Measurements from ENCODE around the gene SMKR1.
"Not testable (repeated sequence)": the region's sequence is repeated elsewhere in the genome, so short reads cannot be mapped to it uniquely, and the experiment has no call there.

The SMKR1 gene

DNA sequence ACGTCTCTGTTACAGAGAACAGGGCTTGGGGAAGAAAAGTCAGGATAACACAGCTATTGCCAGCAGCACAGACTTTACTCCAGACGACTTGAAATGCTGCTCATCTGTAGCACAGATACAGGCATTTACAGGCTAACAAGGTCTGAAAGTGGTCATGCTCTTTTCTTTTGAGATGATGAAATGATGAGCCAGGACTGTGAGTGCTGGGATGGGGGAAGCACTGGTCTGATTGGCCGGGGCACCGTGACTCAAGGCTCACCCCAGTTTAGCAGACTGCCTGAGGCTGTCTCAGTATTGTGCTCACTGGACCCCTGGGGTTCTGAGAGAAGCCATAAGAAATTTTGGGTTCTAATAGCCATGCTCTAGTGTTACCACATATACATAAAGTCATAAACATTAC lies 12.4 kb downstream of the SMKR1 start:
- H3K4me3 ChIP-seq, result no peak overlapping the region
- H3K27ac ChIP-seq, result no peak overlapping the region
- TF ChIP-seq, protein P1, sequence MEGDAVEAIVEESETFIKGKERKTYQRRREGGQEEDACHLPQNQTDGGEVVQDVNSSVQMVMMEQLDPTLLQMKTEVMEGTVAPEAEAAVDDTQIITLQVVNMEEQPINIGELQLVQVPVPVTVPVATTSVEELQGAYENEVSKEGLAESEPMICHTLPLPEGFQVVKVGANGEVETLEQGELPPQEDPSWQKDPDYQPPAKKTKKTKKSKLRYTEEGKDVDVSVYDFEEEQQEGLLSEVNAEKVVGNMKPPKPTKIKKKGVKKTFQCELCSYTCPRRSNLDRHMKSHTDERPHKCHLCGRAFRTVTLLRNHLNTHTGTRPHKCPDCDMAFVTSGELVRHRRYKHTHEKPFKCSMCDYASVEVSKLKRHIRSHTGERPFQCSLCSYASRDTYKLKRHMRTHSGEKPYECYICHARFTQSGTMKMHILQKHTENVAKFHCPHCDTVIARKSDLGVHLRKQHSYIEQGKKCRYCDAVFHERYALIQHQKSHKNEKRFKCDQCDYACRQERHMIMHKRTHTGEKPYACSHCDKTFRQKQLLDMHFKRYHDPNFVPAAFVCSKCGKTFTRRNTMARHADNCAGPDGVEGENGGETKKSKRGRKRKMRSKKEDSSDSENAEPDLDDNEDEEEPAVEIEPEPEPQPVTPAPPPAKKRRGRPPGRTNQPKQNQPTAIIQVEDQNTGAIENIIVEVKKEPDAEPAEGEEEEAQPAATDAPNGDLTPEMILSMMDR (IDR thresholded peaks at IDR 0.05), result no peak
- DNase-seq (ENCODE audit: low spot score), result no peak

DNA sequence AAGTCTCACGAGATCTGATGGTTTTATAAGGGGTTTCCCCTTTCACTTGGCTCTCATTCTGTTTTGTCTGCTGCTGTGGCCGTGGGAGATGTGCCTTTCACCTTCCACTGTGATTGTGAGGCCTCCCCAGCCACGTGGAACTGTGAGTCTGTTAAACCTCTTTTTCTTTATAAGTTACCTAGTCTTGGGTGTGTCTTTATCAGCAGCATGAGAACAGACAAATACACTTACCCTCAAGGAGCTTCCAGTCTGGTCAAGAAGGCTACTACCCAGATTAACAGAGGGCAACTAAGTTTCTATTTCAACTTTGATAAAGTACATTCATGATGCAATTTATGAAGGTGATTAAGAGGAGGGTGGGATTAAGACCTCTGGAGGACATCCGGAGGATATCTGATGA lies 13.1 kb downstream of the SMKR1 start:
- H3K4me3 ChIP-seq, result no peak overlapping the region
- DNase-seq (ENCODE audit: low spot score), result no peak
- H3K27ac ChIP-seq, result no peak overlapping the region
- TF ChIP-seq, protein P1 (IDR thresholded peaks at IDR 0.05), result no peak

DNA sequence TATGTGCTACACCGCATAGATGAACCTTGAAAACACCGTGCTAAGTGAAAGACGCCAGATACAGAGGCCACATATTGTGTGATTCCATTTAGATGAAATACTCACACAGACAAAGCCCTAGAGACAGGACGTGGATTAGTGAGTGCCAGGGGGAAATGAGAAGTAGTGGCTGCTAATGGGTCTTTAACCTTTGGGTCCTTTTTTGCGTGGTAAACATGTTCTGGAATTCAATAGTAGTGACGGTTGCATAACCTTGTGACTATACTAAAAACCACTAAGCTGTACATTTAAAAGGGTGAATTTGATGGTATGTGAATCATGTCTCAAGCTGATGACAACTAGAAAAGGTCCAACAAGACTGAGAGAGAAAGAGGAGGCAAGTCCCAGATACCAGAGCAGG lies 15.6 kb downstream of the SMKR1 start:
- H3K27ac ChIP-seq, result no peak overlapping the region
- TF ChIP-seq, protein P1 (IDR thresholded peaks at IDR 0.05), result no peak
- DNase-seq (ENCODE audit: low spot score), result no peak
- H3K4me3 ChIP-seq, result no peak overlapping the region

DNA sequence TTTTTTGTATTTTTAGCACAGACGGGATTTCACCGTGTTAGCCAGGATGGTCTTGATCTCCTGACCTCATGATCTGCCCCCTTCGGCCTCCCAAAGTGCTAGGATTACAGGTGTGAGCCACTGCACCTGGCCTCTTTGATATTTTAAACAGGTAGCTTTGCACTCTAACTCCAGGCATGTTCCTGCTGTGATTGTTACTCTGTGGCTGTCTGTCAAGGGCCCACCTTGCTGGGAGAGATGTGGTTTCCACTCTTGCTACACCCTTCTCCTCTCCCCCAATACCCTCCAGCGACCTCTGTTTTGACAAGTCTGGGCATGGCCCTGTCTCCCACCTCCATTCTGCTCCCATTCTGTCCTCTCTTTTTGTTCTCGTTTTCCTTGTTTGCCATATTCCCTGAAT lies 17.1 kb downstream of the SMKR1 start:
- TF ChIP-seq, protein P1 (IDR thresholded peaks at IDR 0.05), result no peak
- DNase-seq (ENCODE audit: low spot score), result no peak
- Histone ChIP-seq H3K4me3 (no peak overlapping the region), H3K27ac (no peak overlapping the region)

DNA sequence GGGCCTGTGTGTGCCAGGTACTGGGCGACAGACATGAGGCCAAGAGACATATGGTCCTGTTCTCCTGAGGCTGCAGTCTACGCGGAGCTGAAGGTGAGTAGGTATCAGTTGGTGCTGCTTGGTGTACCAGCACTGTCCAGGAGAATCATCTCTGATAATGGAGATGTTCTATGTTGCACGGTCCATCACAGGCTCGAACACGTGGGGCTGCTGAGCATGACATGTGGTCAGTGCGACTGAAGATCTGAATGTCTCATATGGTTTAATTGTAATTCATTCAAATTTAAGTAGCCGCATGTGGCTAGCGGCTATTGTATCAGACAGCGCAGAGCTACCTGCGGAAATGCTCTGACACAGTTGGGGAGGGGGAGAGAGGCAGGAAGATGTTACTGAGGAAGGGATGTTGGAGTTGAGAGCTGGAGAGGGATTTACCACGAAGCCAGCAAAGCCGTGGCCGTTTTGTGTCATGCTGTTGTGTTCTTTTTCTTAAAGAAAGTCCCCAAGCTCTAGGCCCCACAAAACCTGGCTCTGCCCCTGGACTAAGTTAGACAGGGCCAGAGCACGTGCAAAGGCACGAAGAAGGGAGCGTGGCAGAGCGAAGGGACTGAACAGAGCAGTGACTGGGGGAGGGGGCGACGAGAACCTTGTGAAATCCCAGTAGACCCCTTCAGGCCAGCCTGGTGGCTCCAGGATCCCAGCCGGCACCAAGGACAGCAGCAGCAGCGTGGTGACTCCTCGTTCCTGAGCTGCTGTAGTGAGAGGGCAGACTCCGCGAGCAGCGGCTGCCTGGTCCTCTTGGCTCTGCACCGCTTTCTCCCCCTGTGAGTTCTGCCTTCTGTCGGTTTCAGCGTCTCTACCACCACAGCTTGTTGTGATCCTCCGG lies 20.0 kb downstream of the SMKR1 start:
- Histone ChIP-seq H3K27ac (no peak overlapping the region), H3K4me3 (no peak overlapping the region)
- no peak for DNase-seq (ENCODE audit: low spot score)
- TF ChIP-seq, protein P1 (IDR thresholded peaks at IDR 0.05), result no peak

DNA sequence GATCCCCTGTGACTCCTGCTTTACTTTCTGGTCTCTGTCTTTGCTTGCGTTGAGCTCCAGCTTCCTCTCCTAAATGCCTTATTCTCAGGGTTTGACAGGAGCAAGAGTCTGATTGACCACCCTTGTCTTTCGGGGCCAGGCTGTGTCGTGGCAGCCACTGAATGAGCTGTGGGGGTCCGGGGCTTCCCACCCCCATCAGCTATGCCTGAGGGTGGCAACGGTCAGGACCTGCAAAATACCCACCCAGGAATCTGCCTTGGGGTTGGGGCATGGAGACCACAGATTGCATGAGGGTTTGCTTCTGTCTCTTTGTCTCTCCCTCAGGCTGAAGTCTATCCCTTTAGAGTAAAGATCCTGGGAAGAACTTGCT lies 20.6 kb downstream of the SMKR1 start:
- no peak for DNase-seq (ENCODE audit: low spot score)
- no peak overlapping the region for H3K4me3 ChIP-seq
- H3K27ac ChIP-seq, result no peak overlapping the region
- TF ChIP-seq, protein P1 (IDR thresholded peaks at IDR 0.05), result no peak

DNA sequence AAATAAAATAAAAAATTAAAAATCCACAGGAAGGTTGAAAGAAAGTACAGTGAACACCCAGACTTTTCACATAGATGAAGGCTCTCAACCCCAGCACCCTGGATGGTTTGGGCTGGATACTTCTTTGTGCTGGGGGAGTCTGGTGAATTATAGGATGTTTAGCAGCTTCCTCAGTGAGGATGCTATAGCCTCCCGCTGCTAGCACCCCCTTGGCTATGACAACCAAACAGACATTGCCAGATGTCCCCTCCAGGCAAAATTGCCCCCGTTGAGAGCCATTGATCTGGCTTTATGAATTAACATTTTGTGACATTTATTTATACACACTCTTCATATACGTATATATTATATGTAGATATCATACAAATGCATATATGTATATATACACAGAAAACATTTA lies 21.6 kb downstream of the SMKR1 start:
- Histone ChIP-seq H3K4me3 (no peak overlapping the region), H3K27ac (no peak overlapping the region)
- DNase-seq (ENCODE audit: low spot score), result no peak
- TF ChIP-seq, protein P1 (IDR thresholded peaks at IDR 0.05), result no peak

DNA sequence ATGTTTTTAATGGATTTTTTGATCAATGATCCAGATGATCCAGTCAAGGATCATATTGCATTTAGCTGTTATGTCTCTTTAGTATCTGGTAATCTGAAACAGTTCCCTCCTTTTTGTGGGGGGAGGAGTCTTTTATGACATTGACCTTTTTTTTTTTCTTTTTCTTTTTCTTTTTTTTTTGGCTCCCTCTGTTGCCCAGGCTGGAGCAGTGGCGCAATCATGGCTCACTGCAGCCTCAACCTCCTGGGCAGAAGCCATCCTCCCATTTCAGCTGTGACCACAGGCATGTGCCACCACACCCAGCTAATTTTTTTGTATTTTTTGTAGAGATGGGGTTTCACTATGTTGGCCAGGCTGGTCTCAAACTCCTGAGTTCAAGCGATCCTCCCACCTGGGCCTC lies 22.1 kb downstream of the SMKR1 start:
- not testable (repeated sequence) for H3K27ac ChIP-seq; DNase-seq (ENCODE audit: low spot score); H3K4me3 ChIP-seq

All from coronary artery (tissue), 2 donors.